HG02798 (cell line): ENCODE data around the gene CBX5.
"Not testable (repeated sequence)": the region's sequence is repeated elsewhere in the genome, so short reads cannot be mapped to it uniquely, and the experiment has no call there.

Experiments
- ATAC-seq: cut with Tn5 transposase; IDR thresholded peaks from one replicate; pipeline ENCODE4 v1.9.1; 2021; ENCODE audit warnings: mild to moderate bottlenecking; ENCODE audit not compliant: unreplicated experiment, poor library complexity

Gene CBX5

DNA sequence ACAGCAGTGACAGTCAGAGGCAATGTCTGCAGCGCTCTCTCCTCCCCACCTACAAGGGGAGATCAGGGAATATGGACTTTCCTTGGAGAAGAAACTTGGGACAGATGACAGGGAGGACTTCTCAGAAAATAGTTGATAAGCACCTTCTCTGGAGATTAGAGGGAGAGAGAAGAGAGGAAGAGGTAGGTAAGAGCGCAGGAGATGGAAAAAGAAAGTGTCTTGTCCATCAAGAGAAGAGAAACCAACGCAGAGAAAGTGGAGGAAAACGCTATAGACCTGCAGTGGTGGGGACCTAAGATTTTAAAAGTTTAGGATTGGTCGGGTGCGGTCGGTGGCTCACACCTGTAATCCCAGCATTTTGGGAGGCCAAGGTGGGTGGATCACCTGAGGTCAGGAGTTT lies 75.6 kb downstream of the CBX5 start:
- ATAC-seq = no peak

DNA sequence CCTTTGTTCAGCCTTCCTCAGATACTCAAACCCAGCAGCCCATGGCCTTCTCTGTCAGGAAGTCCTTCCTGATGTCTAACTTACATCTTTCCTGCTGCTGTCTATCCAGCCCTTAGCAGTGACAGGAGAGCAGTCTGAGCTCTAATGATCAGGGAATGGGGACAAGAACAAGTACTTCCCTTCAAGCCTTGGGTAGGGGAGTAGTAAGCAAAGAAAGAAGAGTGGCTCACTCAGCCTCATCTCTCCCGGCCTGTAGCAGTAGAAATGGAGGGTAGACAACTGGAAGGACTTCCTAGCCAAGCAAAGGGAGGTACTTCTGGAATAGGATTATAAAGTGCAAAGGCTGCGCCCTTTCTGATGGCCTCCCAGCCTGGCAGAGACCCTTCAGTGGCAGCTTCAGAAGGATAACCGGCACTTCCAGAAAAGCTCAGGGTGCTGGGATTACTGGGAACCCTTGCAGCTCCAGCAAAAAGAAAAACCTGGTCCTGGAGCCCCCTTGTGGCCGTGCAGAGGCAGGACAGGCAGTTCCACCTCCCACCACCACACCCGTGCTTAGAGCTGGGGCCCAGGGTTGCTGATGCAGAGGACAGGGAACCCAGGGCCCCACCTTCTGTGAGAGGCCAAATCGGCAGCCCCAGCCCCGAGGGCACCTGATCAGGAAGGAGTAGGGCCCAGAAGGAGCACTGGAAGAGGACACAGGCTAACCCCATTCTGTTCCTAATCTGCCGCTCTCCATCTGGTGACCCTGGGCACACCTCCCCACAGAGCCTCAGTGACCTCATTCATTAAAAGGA lies 78.7 kb downstream of the CBX5 start:
- peak; percentile 62 for ATAC-seq

DNA sequence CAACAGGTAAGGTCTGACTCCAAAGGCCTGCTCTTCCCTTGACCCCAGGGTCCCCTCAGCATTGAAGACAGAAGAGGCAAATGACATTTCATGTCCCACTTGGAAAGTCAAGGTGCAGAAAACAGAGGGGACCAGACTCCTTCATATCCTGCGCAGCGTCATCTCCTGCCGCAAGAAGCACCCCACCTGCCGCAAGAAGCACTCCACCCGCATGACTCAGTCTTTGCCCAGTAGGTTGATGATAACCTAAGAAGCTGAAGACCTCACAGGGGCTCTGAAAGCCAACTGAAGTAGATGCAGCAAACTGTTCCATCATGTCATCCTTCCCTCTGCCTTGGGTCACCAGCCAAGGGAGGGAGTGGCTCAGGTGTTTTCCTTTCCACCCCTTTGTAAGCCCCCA lies 79.5 kb downstream of the CBX5 start:
- ATAC-seq = no peak

DNA sequence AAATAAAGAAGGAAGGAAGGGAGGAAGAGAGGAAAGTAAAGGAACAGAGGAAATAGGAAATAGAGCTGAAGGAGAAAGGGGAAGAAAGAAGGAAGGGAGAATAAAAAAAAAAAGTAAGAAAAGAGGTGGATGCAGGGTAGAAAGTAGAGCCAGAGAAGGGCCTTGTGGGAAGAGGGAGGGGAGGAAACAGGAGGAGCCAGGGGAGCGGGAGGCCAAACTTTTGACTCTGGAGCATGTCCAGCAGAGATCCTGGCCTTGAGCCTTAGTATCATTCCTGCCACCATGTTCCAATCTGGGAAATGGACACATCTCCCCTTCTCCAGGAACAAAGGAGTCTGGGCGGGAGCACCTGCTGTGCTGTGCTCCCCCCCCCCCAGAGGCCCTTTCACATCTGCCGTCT lies 80.0 kb downstream of the CBX5 start:
- no peak for ATAC-seq

DNA sequence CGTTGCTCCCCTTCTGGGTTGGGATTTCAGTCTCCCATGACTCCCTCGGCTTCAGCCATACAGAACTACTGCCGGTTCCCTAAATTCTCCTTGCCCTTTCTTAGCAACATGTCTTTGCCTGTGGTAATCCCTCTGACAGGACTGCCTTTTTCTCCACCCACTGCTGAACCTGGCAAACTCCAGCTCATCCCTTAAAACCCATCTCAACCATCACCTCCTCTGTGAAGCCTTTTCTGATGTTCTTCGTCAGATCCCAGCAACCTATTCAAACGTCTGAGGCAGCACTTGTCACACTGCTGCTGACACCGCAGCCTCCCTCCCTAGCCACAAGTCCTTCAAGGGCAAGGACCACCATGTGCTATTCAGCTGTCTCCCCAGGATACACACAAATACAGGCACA lies 80.9 kb downstream of the CBX5 start:
- no peak for ATAC-seq

DNA sequence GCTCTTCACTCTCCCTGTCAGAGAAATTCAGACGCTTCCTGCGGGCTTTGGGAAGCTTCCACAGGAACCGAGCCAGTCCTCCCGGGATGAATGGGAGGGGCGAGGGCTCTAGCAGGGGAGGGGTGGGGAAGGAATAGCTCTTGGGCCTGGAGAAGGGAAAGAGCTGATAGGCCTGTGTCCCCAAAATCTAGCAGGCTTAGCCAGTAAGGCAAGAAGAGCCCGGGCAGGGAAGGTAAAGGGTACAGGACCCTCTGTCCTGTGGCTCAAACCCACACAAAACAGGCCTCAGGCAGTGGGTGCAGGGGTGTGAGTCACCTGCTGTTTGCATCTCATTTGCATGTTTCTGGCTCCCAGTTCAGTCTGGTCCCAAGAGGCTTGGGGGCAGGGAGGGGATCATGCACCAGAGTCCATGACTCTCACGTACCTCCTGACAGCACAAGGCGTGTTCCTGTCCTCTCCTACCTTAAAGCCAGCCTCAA lies 82.5 kb downstream of the CBX5 start:
- peak; percentile 57 for ATAC-seq

DNA sequence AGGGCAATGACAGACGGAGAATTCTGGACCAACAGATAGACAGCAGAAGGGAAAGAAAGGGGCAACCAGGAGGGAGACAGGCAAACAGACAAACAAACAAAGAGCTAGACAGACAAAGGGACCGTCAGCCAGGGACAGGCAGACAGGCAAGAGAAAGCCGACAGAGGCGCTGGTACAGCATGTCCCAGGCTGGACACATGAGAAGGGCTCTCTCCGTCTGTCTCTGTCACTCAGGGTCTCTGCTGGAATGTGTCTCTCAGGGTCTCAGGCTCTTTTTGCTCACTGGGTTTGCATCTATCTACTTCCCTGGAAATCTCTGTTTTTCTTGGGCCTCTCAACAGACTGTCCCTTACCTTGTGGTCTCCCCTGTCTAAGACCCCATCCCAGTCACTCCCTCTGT lies 82.9 kb downstream of the CBX5 start:
- no peak for ATAC-seq

DNA sequence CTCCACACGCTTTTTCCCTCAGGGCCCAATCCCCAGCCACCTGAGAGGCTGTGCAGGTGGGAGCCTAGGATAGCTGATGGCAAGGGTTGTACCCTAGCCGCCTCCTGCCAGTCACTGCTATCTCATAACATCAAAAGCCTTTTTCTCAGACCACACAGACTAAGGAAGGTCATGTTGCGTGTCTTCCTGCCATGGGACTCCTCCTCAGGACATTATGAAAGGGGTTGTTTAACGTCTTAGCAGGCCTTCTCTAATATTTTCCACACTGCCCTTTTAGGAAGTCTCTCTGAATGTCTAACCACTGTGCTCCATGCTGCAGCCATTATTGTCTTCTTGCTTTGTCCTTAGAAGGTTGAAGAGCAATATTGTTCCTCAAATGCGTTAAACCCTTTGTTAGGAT lies 83.5 kb downstream of the CBX5 start:
- ATAC-seq = no peak

DNA sequence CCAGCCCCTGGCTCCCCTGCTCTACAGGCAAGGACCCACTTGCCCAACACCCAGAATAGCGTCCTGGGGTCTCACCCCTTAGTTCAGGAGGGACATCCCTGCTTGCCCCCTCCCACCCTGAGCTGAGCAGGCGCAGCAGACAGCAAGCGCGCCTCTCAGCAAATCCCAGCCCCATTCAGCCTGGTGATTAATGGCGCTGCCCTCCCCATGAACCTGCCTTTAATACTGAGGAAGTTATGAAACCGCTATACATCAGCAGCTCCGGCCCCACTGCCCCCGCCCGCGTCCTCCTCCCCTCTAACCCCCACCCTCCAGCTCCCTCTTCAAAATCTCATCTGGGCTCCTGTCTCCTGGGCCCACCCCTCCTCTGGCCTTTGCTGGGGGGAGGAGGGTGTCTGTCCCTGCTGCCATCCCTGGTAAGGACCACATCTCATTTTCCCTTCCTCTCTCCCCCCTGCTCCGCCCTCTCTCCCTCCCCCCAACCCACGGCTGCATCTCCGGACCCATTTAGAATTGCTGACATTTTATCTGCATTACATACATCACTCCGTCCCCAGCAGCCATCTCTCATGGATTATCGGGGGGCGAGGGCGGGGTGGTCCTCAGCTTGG lies 84.1 kb downstream of the CBX5 start:
- no peak for ATAC-seq

DNA sequence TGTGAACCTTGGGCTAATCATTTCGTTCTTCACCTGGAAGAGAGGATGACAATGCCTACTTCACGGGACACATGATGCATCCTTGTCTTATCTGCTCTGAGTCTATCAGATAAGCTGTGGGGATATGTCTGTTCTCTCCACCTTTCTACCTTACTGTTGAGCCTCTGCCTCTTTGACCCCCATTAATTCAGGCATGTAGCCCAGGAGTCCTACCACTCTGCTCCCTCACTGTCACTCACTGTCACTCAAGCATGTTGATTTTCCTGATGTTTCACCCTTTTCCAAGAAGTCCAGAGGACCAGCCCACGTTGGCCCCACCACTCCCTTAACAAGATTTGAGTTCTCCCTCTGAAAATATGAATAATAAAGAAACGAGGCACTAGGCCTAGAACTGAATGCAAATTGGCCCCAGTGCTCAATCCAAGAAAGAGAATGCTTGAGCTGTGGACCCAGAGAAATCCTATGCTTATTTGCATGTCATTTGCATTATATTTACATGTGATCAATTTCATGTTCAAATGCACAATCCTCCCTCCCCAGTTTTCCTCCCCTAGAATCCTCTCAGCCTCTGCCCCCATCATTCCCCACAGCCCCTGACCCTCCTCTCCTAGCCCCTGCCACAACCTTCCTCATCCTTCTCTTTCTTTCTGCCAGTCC lies 84.7 kb downstream of the CBX5 start:
- no peak for ATAC-seq

DNA sequence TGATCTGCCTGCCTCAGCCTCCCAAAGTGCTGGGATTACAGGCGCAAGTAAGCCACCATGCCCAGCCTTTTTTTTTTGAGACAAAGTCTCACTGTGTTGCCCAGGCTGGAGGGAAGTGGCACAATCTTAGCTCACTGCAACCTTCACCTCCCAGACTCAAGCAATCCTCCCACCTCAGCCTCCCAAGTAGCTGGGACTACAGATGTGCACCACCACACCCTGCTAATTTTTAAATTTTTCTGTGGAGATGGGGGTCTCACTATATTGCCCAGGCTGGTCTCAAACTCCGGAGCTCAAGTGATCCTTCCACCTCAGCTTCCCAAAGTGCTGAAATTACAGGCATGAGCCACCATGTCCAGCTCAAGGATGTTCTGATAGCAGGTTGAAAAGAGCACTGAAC lies 85.3 kb downstream of the CBX5 start:
- not testable (repeated sequence) for ATAC-seq

DNA sequence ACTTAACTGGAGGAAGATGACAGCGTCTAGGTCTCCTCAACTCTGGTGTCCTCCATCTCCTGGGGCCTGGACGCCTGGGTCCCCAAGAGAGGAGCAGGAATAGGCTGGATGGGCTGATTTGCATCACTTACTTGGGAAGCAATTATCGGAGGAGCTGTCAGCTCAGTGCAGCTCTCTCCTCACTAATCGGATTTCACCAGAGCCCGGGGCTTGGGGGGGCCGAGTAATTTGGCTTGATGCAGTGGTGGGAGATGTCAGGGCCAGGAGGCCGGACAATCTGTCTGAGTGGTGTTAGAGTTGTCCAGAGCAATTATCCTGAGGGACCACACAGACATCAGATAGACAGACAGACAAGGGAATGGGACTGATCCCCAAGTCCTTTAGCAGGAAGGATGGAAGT lies 86.5 kb downstream of the CBX5 start:
- no peak for ATAC-seq

DNA sequence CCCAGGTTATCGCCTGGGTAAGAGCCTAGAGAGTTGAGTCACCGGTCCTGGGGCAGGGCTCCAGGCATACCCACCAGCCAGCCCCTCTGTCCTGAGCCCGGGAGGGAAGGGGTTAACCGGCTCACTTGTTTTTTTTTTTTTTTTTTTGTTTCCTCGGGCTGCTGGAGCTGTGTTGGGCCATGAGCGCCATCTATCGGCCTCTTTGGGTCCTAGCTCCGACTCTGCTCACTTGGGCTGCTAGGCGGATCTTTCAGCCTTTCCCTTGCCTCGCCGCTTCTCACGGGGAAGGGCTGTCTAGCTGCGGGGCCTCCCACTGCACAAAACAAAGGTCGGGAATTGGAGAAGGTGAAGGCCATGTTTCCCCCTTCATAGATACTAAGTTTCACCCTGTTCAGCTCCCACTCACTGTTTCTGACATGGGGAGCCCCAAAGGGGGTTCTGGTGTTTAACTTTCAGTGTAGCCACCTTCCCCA lies 88.3 kb downstream of the CBX5 start:
- peak; percentile 47 for ATAC-seq

DNA sequence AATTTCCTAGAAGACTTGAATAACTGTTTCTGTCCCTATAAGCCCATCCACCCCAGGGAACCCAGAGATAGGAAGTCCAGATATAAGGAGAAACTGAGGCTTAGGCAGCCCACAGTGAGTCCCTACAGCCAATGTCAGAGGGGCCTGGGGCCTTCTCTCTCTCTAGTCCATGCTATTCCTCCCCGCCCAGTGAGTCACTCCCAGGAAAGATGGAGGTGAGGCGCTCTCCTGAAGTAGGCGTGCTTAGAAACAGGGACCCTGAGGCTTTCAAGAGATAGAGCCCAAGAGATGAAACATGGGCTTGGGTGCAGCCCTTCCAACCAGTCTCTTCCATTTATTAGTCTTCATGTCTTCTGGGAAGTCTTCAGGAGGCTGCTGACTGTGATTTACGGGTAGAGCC lies 88.8 kb downstream of the CBX5 start:
- ATAC-seq = no peak

DNA sequence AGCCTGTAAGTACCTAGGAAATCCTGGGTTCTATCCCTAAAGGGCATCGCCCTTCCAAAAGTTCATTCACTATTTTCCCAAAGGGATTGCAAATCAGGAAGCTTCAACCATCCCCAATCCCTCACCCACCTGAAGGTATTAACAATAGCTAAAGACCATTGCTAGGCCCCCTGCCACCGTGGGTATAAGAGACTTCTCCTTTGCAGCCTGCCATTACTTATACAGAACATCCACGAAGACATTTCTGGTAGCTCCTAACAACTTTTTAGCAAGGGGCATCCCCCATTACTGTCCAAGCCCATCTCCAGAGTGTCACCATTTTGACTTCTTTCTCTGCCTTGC lies 90.8 kb downstream of the CBX5 start:
- no peak for ATAC-seq

DNA sequence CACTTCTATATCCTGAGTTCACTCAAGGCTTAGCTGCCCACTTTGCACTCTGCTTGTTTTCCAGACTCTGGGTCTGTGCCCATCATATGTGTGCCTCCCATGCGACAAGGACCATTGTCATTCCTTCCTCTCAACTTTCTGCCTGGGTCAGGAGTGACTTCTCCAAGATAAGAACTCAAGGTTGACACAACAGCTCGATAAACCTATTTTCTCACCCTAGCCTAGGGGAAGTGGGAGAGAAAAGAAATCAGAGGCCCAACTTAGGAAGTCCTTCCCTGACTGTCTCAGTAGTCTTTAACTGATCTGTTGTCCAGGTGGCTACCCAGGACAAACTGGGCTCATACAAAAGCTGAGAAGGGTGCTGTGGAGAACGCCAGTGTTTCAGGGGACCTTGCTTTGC lies 92.8 kb downstream of the CBX5 start:
- ATAC-seq = no peak

DNA sequence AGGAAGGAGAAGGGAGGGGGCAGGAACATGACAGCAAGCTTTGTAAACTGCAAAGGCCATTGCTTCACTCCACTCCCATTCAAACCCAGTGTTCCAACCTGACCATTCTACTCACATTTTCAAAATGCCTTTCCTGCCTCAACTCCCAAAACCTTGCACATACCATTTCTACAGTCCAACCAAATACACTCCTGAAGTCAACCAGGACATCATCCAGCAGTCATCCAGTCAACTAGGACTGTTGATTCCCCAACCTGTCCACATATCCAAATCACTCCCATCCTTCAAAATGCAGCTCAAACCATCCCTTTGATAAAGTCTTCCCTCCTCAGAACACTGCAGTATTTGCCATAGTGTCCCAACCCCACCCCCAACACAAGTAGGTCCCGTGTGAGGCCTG lies 94.0 kb downstream of the CBX5 start:
- no peak for ATAC-seq

DNA sequence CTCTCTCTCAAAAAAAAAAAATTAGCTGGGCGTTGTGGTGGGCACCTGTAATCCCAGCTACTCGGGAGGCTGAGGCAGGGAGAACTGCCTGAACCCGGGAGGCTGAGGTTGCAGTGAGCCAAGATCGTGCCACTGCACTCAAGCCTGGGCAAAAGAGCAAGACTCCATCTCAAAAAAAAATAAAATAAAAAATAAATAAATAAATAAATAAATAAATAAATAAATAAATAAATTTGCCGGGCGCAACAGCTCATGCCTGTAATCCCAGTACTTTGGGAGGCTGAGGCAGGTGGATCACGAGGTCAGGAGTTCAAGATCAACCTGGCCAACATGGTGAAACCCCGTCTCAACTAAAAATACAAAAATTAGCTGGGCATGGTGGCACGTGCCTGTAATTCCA lies 94.6 kb downstream of the CBX5 start:
- not testable (repeated sequence) for ATAC-seq

DNA sequence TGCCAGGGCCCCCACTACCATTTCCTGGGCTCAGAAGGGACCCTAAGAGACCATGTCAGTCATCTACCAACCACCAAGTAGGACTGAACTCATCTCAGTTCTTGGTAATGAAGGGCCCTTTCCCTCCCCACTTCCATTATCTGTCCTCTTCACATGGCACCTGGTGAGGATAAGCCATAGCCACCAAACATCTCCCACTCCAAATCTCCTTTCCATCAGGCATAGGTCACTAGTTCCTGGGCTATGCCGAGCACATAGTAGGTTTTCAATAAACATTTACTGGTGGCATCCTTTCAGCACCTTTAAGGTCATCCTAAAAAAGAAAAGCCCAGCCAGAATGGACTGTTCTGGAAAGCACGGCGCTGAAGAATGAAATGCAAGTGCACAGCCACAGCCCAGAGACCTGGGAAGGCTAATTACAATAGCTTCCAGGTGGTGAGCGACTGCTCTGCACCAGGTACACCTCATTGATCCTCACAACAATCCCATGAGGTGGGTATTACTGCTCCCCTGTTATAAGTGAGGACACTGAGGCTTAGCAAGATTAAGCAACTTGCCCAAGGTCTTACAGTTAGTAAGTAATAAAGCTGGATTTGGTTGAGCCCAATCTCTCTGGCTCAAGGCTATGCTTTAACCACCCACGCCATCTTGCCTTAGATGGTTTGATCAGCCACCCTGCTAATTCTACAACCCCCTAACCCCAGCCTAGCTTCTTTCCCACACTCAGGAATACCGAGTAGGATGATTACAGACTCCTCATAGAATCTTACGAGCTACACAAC lies 95.7 kb downstream of the CBX5 start:
- ATAC-seq = no peak

DNA sequence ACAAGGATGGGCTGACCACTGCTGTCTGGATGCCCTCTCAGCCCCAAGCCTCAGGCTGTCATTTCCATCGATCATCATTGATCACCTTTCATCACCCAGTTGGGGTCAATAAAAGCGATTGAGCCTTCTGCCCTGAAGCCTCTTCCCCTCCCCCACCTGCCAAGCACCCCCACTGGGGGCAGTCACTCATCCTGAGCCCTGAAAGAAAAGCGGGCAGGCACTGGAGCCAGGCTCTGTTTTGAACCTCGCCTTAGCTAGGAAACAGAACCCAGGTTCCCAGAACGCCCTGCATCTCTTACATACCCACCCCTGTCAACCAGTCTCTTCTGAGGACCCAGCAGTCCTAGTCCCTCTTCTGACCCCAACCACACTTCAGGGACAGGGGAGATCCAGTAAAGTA lies 96.9 kb downstream of the CBX5 start:
- no peak for ATAC-seq

DNA sequence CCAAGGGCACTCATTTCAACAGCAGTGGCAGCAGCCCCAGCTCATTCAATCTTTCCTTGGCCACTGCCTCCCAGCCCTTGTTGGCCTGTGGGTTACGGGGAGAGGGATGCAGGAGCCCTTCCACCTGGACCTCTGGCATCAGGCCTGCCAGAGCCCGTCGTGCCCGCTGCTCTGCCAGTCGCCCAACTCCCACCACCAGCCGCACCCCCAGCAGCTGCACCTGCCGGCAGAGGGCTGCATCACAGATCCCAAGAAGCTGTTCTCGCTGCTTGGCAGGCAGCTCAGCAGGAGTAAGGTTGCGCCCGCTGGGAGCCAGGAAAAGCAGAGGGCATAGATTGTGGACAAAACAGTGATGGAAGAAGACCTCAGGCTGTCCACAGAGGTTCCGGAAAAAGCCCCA lies 97.8 kb downstream of the CBX5 start:
- ATAC-seq = no peak
